Lung (tissue), 12 donors: ENCODE measurements around the gene FBLN1. TPM values are rescaled to one million over a fixed set of nuclear protein-coding genes. Genes with fewer than 3 reads are reported as not detected.

ENCODE experiments used
- ATAC-seq: fragments of 200-7000 bp; cut with Tn5 transposase; one replicate; pipeline ENCODE4 v1.9.1; 2020; ENCODE audit warnings: moderate number of reproducible peaks; ENCODE audit not compliant: insufficient read depth, low FRiP score
- DNase-seq, 3 donors: peaks; one replicate each; pipeline ENCODE4 v3.0.0-alpha.2; 2013 to 2017
- H3K27ac ChIP-seq, 2 donors: one replicate each; pipeline ENCODE4 v1.5.1; 2013; ENCODE audit warnings: mild to moderate bottlenecking in 2 of 2, moderate library complexity in 2 of 2, control low read depth in 1 of 2, inconsistent platforms in 1 of 2, low read depth in 1 of 2, low read length in 1 of 2
- H3K27me3 ChIP-seq, 3 donors: one replicate each; pipeline ENCODE4 v1.5.1; 2013; ENCODE audit warnings: low read length in 2 of 3; ENCODE audit not compliant: control insufficient read depth in 3 of 3, insufficient read depth in 3 of 3
- H3K36me3 ChIP-seq, 4 donors: one replicate each; pipeline ENCODE4 v1.5.1; 2013; ENCODE audit warnings: low read length in 4 of 4, mild to moderate bottlenecking in 1 of 4, moderate library complexity in 1 of 4; ENCODE audit not compliant: control insufficient read depth in 4 of 4, insufficient read depth in 4 of 4
- H3K4me1 ChIP-seq, 5 donors: one replicate each; pipeline ENCODE4 v1.5.1; 2013; ENCODE audit warnings: low read length in 5 of 5, mild to moderate bottlenecking in 2 of 5, moderate library complexity in 1 of 5; ENCODE audit not compliant: control insufficient read depth in 5 of 5, insufficient read depth in 5 of 5
- H3K4me3 ChIP-seq: one replicate; pipeline ENCODE4 v1.5.1; 2013; ENCODE audit warnings: mild to moderate bottlenecking, control low read depth, moderate library complexity
- H3K9ac ChIP-seq, 2 donors: one replicate each; pipeline ENCODE4 v1.5.1; 2013; ENCODE audit warnings: low read length in 2 of 2, control low read depth in 1 of 2; ENCODE audit not compliant: insufficient read depth in 1 of 2
- H3K9me3 ChIP-seq, 4 donors: one replicate each; pipeline ENCODE4 v1.5.1; 2013; ENCODE audit warnings: low read length in 3 of 4, mild to moderate bottlenecking in 1 of 4, moderate library complexity in 1 of 4; ENCODE audit not compliant: control insufficient read depth in 4 of 4, insufficient read depth in 3 of 4
- WGBS, 2 donors: extraction: QIAGEN DNeasy Blood & Tissue Kit; methylation state at CpG; one replicate each; pipeline ENCODE4 v1.1.7; 2013; 5-methylcytosine and 5-hydroxymethylcytosine counted together
- polyA plus RNA-seq, 2 donors: library from polyadenylated mRNA; stranded (reverse); fragments of 200-250 nt; gene quantifications; one replicate each; pipeline ENCODE4 v1.2.1, GENCODE V29; 2013
- total RNA-seq, 2 donors: library from RNA; depleted of rRNA in 1 of 2; stranded (reverse); fragments of >200 nt in 1 of 2; gene quantifications; one replicate each; pipeline ENCODE4 v1.2.1, GENCODE V29; 2014 to 2021
- TF ChIP-seq, protein P1 (sequence below): IDR thresholded peaks from 2 replicates; pipeline ENCODE4 v1.5.1; 2012; ENCODE audit warnings: mild to moderate bottlenecking; ENCODE audit errors: control extremely low read depth, extremely low read depth
- donor health status: control.
- donor health status: control.
- donor health status: Bipolar disorder and iron deficiency.
- donor health status: healthy.
- donor health status: DM: yes; HTN: yes; CAD: no.

The FBLN1 gene
- total and polyA plus RNA-seq, 4 donors: 82.7 to 357 (median 233) TPM

DNA sequence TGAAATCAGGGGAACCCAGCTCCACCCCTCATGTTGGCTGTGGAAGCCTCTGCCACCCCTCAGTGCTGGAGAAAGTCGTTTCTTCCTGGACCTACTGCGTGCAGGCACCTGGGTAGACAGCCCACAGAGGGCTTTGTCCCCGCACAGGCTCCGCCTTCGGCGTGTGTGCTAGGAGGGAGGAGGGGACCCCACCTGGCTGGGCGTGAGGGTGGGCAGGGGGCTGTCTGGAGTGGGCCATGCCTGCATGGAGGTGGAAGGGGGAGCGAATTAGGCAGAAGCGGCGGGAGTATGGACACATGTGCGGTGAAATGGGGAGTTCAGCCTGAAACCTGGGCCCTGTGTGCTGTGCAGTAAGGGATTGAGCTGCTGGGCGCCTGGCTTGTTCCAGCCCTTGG lies 49.3 kb downstream of the FBLN1 start:
- no peak overlapping the region for H3K9ac ChIP-seq
- no peak for DNase-seq
- peak overlapping the region in 1 of 2 donors; percentile 43 for H3K27ac ChIP-seq

DNA sequence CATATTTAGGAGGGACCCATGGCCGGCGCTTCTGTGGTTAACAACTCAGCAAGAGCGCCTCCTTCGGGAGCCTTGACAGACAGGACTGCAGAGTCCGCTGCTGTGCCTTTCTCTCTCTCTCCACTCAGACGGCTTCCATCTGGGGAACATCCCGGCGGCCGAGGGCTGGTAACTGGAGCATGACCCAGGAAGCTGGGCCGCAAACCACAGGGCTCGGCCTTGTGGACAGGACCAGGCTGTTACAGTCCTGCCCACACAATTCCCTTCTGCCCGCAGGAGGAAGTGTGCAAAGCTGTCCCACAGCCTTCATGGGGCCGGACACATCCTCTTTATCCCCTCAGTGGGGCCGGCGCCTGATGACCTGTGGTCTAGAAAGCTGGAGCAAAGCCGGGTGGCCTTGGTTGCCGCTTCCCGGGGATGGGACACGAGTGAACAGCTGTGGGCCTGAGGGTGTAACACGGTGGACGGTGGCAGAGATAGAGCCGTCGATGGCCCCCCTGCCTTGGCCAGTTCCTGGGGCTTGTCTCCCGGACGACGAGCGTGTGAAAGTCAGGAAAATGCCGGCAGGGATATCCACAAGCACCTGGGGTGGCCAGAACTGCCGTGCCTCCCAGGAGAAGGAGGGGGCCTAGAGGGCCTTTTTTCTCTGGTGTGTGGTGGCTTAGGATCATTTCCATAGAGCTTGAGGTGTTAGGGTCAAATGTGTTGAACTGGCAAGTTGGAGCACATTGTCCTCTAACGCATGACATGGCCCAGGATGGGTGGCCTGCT lies 50.1 kb downstream of the FBLN1 start:
- peak overlapping the region; percentile 9 to 53 for H3K27ac ChIP-seq
- H3K9me3 ChIP-seq: no peaks in the 10 kb centered on the region
- 67 to 81% methylated on average over 30 of the region's 30 CpGs for WGBS, 2 donors
- H3K9ac ChIP-seq: no peak overlapping the region
- TF ChIP-seq, protein P1, sequence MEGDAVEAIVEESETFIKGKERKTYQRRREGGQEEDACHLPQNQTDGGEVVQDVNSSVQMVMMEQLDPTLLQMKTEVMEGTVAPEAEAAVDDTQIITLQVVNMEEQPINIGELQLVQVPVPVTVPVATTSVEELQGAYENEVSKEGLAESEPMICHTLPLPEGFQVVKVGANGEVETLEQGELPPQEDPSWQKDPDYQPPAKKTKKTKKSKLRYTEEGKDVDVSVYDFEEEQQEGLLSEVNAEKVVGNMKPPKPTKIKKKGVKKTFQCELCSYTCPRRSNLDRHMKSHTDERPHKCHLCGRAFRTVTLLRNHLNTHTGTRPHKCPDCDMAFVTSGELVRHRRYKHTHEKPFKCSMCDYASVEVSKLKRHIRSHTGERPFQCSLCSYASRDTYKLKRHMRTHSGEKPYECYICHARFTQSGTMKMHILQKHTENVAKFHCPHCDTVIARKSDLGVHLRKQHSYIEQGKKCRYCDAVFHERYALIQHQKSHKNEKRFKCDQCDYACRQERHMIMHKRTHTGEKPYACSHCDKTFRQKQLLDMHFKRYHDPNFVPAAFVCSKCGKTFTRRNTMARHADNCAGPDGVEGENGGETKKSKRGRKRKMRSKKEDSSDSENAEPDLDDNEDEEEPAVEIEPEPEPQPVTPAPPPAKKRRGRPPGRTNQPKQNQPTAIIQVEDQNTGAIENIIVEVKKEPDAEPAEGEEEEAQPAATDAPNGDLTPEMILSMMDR: no peak
- H3K4me3 ChIP-seq: no peak overlapping the region
- ATAC-seq: peak; percentile 35
- peaks cover 0 to 73% (median 28%) of the 10 kb centered on the region in 4 donors for H3K36me3 ChIP-seq
- peak; percentile 74 to 76 (median 75) for DNase-seq
- H3K4me1 ChIP-seq: peaks cover 0 to 44% (median 7%) of the 10 kb centered on the region in 5 donors
- no peaks in the 10 kb centered on the region for H3K27me3 ChIP-seq

More for the DNA sequence above, 49.3 kb downstream of the FBLN1 start:
- H3K4me3 ChIP-seq: no peak overlapping the region
- peaks cover 0 to 75% (median 27%) of the 10 kb centered on the region in 4 donors for H3K36me3 ChIP-seq
- ATAC-seq: no peak
- H3K27me3 ChIP-seq: no peaks in the 10 kb centered on the region
- H3K4me1 ChIP-seq: peaks cover 0 to 44% (median 7%) of the 10 kb centered on the region in 5 donors
- TF ChIP-seq, protein P1: no peak
- no peaks in the 10 kb centered on the region for H3K9me3 ChIP-seq
- 89 to 94% methylated on average over 12 of the region's 12 CpGs for WGBS, 2 donors

DNA sequence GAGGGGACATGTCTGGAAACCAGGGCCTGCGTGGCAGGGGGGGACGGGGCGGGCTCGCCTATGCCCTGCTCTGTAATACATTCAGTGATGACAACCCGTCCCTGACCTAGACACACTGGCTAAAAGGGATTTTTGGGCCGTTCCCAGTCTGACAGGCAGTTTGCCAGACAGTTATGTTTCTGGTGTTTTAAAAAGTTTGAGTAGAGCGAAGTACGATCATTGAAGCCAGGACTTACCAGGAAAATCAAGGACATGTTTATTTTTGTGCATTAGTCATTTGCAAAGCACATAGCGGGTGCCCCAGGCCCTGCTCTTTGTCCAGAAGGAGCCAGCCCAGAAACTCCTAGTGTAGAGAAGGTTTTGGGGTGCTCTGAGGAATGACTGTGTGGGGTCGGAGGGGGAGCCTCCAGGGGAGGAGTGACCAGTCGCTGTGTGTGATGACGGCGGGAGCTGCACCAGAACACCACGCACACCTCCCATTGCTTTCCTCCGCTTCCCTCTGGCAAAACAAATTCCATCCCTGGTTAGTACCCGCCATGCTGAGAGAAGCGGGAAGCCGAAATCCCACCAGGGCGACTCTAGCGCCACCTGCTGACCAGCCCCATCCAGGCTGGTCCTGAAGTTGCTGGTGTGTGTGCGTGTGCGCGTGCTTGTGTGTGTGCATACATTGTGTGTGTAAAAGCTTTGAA lies 50.8 kb downstream of the FBLN1 start:
- H3K27ac ChIP-seq: peak overlapping the region; percentile 9 to 53
- 31 to 52% methylated on average over 23 of the region's 23 CpGs for WGBS, 2 donors
- ATAC-seq (peak; percentile 4), DNase-seq (peak; percentile 90 to 92 (median 92))
- TF ChIP-seq, protein P1: peak; percentile 55
- H3K36me3 ChIP-seq: peaks cover 0 to 74% (median 27%) of the 10 kb centered on the region in 4 donors
- H3K9ac ChIP-seq: no peak overlapping the region
- H3K4me1 ChIP-seq: peaks cover 0 to 41% (median 7%) of the 10 kb centered on the region in 5 donors
- H3K9me3 ChIP-seq: no peaks in the 10 kb centered on the region
- no peaks in the 10 kb centered on the region for H3K27me3 ChIP-seq
- H3K4me3 ChIP-seq: no peak overlapping the region
